H1 (cell line): ENCODE results near the gene RERE. TPM values are rescaled to one million over a fixed set of nuclear protein-coding genes. Genes with fewer than 3 reads are reported as not detected.

ENCODE experiments used
- CTCF ChIA-PET: fragments of 300-600 bp; sonication (Branson Sonifier 250); formaldehyde crosslinking; loops from one replicate; lab custom pipeline; 2021; ENCODE audit not compliant: partially characterized antibody; lab: Charles Lee
- POLR2A ChIA-PET: fragments of 300-600 bp; sonication (Branson Sonifier 250); formaldehyde crosslinking; loops from one replicate; lab custom pipeline; 2021; ENCODE audit warnings: inconsistent platforms; ENCODE audit not compliant: partially characterized antibody; lab: Charles Lee
- DNase-seq, 2 experiments: peaks; one replicate each; pipeline versions ENCODE4 v3.0.0 to v3.0.0-alpha.2; 2010 to 2022; ENCODE audit warnings: low spot score in 2 of 2, low read depth in 1 of 2, mixed read lengths in 1 of 2
- FAIRE-seq: peaks from 2 replicates; lab custom pipeline; 2011; peaks lifted over from hg19 to GRCh38; lab: Jason Lieb, UNC
- H2AFZ ChIP-seq: 2 replicates; pipeline ENCODE4 v1.8.1; 2012; ENCODE audit warnings: low read length, inconsistent platforms
- H2AK5ac ChIP-seq: 2 replicates; pipeline ENCODE4 v1.6.1; 2013; ENCODE audit warnings: low read depth, low read length
- H2BK120ac ChIP-seq: replicated peaks from 2 replicates; pipeline ENCODE3; 2013; ENCODE audit warnings: low read depth, low read length, inconsistent platforms
- H2BK12ac ChIP-seq: 2 replicates; pipeline ENCODE4 v1.6.1; 2013; ENCODE audit warnings: low read depth, low read length
- H2BK15ac ChIP-seq: 2 replicates; pipeline ENCODE4 v1.6.1; 2013; ENCODE audit warnings: low read length
- H2BK20ac ChIP-seq: 2 replicates; pipeline ENCODE4 v1.6.1; 2013; ENCODE audit warnings: low read length
- H2BK5ac ChIP-seq: 2 replicates; pipeline ENCODE4 v1.6.1; 2013; ENCODE audit warnings: low read depth, low read length
- H3K14ac ChIP-seq: 2 replicates; pipeline ENCODE4 v1.6.1; 2013; ENCODE audit warnings: inconsistent platforms; ENCODE audit not compliant: insufficient read length
- H3K18ac ChIP-seq: 2 replicates; pipeline ENCODE4 v1.6.1; 2013; ENCODE audit warnings: low read length; ENCODE audit errors: extremely low read depth
- H3K23ac ChIP-seq: 2 replicates; pipeline ENCODE4 v1.6.1; 2013; ENCODE audit warnings: inconsistent platforms; ENCODE audit not compliant: insufficient read length
- H3K23me2 ChIP-seq: 2 replicates; pipeline ENCODE4 v1.6.1; 2013; ENCODE audit warnings: low read depth, low read length
- H3K27ac ChIP-seq: 2 replicates; pipeline ENCODE4 v1.6.1; 2011; ENCODE audit warnings: low read depth, low read length, inconsistent platforms
- H3K27me3 ChIP-seq, 4 experiments: replicated peaks in 1 of 4; 1 replicate in 1 of 4; 2 replicates in 3 of 4; pipeline versions ENCODE4 v1.6.1 to v1.8.1; 2011 to 2013; ENCODE audit warnings: low read length in 3 of 4, mild to moderate bottlenecking in 3 of 4, inconsistent platforms in 2 of 4, mixed read lengths in 2 of 4, moderate library complexity in 1 of 4; ENCODE audit not compliant: control insufficient read depth in 3 of 4, insufficient read depth in 3 of 4; ENCODE audit errors: extremely low read depth in 1 of 4
- H3K36me3 ChIP-seq, 4 experiments: 2 replicates each; pipeline versions ENCODE4 v1.6.1 to v1.8.1; 2011 to 2013; ENCODE audit warnings: mild to moderate bottlenecking in 4 of 4, low read length in 3 of 4, moderate library complexity in 2 of 4, control low read depth in 1 of 4, inconsistent platforms in 1 of 4; ENCODE audit not compliant: insufficient read depth in 4 of 4, control insufficient read depth in 2 of 4
- H3K4ac ChIP-seq: replicated peaks from 2 replicates; pipeline ENCODE3; 2013; ENCODE audit warnings: low read length, low read depth, mixed read lengths, inconsistent platforms; ENCODE audit not compliant: insufficient read length
- H3K4me1 ChIP-seq, 4 experiments: replicated peaks in 1 of 4; 1 replicate in 1 of 4; 2 replicates in 3 of 4; pipeline versions ENCODE4 v1.6.1 to v1.8.1; 2011 to 2013; ENCODE audit warnings: low read length in 3 of 4, inconsistent platforms in 2 of 4, mixed read lengths in 1 of 4; ENCODE audit not compliant: insufficient read depth in 4 of 4, control insufficient read depth in 3 of 4
- H3K4me2 ChIP-seq, 2 experiments: 2 replicates each; pipeline versions ENCODE4 v1.6.1 to v1.8.1; 2011 to 2013; ENCODE audit warnings: low read depth in 2 of 2, low read length in 2 of 2, control low read depth in 1 of 2, inconsistent platforms in 1 of 2, mild to moderate bottlenecking in 1 of 2; ENCODE audit not compliant: insufficient read depth in 1 of 2
- H3K4me3 ChIP-seq, 4 experiments: fragments of 200-600, 300-600 bp in 1 of 4; sonication (generic), shearing (Covaris generic), sonication (Bioruptor Twin) in 1 of 4; 2 replicates each; pipeline versions ENCODE4 v1.5.1 to v1.8.1; 2011 to 2016; ENCODE audit warnings: low read length in 4 of 4, low read depth in 3 of 4, control low read depth in 2 of 4, inconsistent platforms in 2 of 4, mild to moderate bottlenecking in 2 of 4, mixed read lengths in 1 of 4, moderate library complexity in 1 of 4; ENCODE audit not compliant: insufficient read depth in 2 of 4; ENCODE audit errors: extremely low read depth in 1 of 4
- H3K56ac ChIP-seq: replicated peaks from 2 replicates; pipeline ENCODE3; 2013; ENCODE audit warnings: low read depth, mild to moderate bottlenecking, mixed read lengths, low read length, inconsistent platforms; ENCODE audit not compliant: insufficient read length
- H3K79me1 ChIP-seq: 2 replicates; pipeline ENCODE4 v1.6.1; 2013; ENCODE audit warnings: low read depth, low read length, control low read depth
- H3K79me2 ChIP-seq, 2 experiments: 2 replicates each; pipeline versions ENCODE4 v1.6.1 to v1.8.1; 2012 to 2013; ENCODE audit warnings: low read length in 2 of 2, mild to moderate bottlenecking in 2 of 2, inconsistent platforms in 1 of 2; ENCODE audit not compliant: insufficient read depth in 2 of 2, control insufficient read depth in 1 of 2
- H3K9ac ChIP-seq, 4 experiments: replicated peaks in 1 of 4; 1 replicate in 1 of 4; 2 replicates in 3 of 4; pipeline versions ENCODE4 v1.6.1 to v1.8.1; 2011 to 2013; ENCODE audit warnings: low read depth in 3 of 4, low read length in 3 of 4, control low read depth in 2 of 4, mild to moderate bottlenecking in 2 of 4, moderate library complexity in 2 of 4, inconsistent platforms in 1 of 4; ENCODE audit errors: extremely low read depth in 1 of 4
- H3K9me3 ChIP-seq, 2 experiments: 2 replicates each; pipeline versions ENCODE4 v1.6.1 to v1.8.1; 2012 to 2013; ENCODE audit warnings: mild to moderate bottlenecking in 2 of 2, moderate library complexity in 2 of 2, control low read depth in 1 of 2, inconsistent platforms in 1 of 2, low read depth in 1 of 2, low read length in 1 of 2, mixed read lengths in 1 of 2; ENCODE audit not compliant: insufficient read depth in 2 of 2
- H4K20me1 ChIP-seq, 2 experiments: replicated peaks in 1 of 2; 2 replicates each; pipeline versions ENCODE3 to v1.8.1; 2011 to 2013; ENCODE audit warnings: inconsistent platforms in 2 of 2, low read length in 2 of 2, mild to moderate bottlenecking in 1 of 2; ENCODE audit not compliant: insufficient read depth in 2 of 2, control insufficient read depth in 1 of 2
- H4K5ac ChIP-seq: 2 replicates; pipeline ENCODE4 v1.6.1; 2013; ENCODE audit warnings: low read length, low read depth, mixed read lengths, inconsistent platforms; ENCODE audit not compliant: insufficient read length
- H4K8ac ChIP-seq: 2 replicates; pipeline ENCODE4 v1.8.0; 2013; ENCODE audit warnings: mild to moderate bottlenecking, moderate library complexity, low read length, inconsistent platforms; ENCODE audit not compliant: insufficient read depth; ENCODE audit errors: extremely low read depth
- H4K91ac ChIP-seq: replicated peaks from 2 replicates; pipeline ENCODE3; 2013; ENCODE audit warnings: low read length, mixed read lengths, inconsistent platforms; ENCODE audit not compliant: insufficient read length
- CHD2 ChIP-seq: IDR thresholded peaks from 2 replicates; pipeline ENCODE4 v1.6.1; 2012; ENCODE audit warnings: low read length, improper control_type of control experiment
- KDM1A ChIP-seq: fragments of 200-600, 300-600 bp; sonication (generic); IDR thresholded peaks from 2 replicates; pipeline ENCODE4 v1.7.1; 2016; ENCODE audit warnings: mild to moderate bottlenecking, low read length, borderline replicate concordance
- KDM5A ChIP-seq: fragments of 200-600 bp; IDR thresholded peaks from 2 replicates; pipeline ENCODE4 v1.7.1; 2012; ENCODE audit warnings: mild to moderate bottlenecking, low read length, inconsistent platforms, mixed read lengths
- RAD21 ChIP-seq, 2 experiments: IDR thresholded peaks in 1 of 2; conservative IDR thresholded peaks in 1 of 2; 2 replicates each; pipeline ENCODE4 v1.6.1; 2011; ENCODE audit warnings: low read depth in 2 of 2, low read length in 2 of 2, improper control_type of control experiment in 1 of 2, inconsistent platforms in 1 of 2, mild to moderate bottlenecking in 1 of 2, moderate library complexity in 1 of 2
- RBBP5 ChIP-seq: IDR thresholded peaks from 2 replicates; pipeline ENCODE4 v1.7.1; 2012; ENCODE audit warnings: low read depth, mild to moderate bottlenecking, inconsistent platforms, low read length, moderate library complexity, borderline replicate concordance
- YY1 ChIP-seq: IDR thresholded peaks from 2 replicates; pipeline ENCODE4 v1.6.1; 2011; ENCODE audit warnings: low read depth, mild to moderate bottlenecking, low read length
- WGBS, 2 experiments: shearing (Covaris generic) in 1 of 2; methylation state at CpG; one replicate each; pipeline versions ENCODE4 v1.1.6 to v1.1.7; 2013 to 2015; ENCODE audit warnings: low lambda C conversion rate in 2 of 2, mixed read lengths in 2 of 2, inconsistent platforms in 1 of 2, low coverage in 1 of 2, missing lambda C conversion rate in 1 of 2; ENCODE audit not compliant: insufficient replicate concordance in 2 of 2, insufficient coverage in 1 of 2, insufficient read length in 1 of 2; ENCODE audit errors: extremely low coverage in 1 of 2, missing lambda C conversion rate in 1 of 2; 5-methylcytosine and 5-hydroxymethylcytosine counted together
- polyA plus RNA-seq, 7 experiments: library from polyadenylated mRNA; depleted of rRNA in 3 of 7; stranded (reverse) in 5 of 7; unstranded in 2 of 7; fragments of >200 nt in 5 of 7; fragments of 200-250 nt in 2 of 7; gene quantifications; 1 replicate in 5 of 7; 2 replicates in 1 of 7; 4 replicates in 1 of 7; pipeline versions ENCODE4 v1.2.1 to v1.2.3, GENCODE V29; 2011 to 2013; ENCODE audit warnings: missing spikeins in 2 of 7, mixed read lengths in 2 of 7
- total RNA-seq: library from RNA; stranded (reverse); fragmentation: NEBNext Ultra II Directional; extraction: Animal tissue kit (Norgen Biotek cat#: 25700); gene quantifications from 2 replicates; pipeline ENCODE4 v1.2.1, GENCODE V29; 2021
- TF ChIP-seq, protein P1 (sequence below), 3 experiments: IDR thresholded peaks; 1 replicate in 2 of 3; 2 replicates in 1 of 3; pipeline versions ENCODE4 v1.5.1 to v1.6.1; 2011; ENCODE audit warnings: low read length in 3 of 3, mild to moderate bottlenecking in 3 of 3, inconsistent platforms in 2 of 3, low read depth in 1 of 3, moderate library complexity in 1 of 3; ENCODE audit not compliant: insufficient read depth in 1 of 3; ENCODE audit errors: control extremely low read depth in 1 of 3

Gene RERE
- total and polyA plus RNA-seq, 2 of the 8 experiments (the other 6 are each of a cell fraction or from before 2014, with no cell fraction given): 15.3 to 142 TPM

DNA sequence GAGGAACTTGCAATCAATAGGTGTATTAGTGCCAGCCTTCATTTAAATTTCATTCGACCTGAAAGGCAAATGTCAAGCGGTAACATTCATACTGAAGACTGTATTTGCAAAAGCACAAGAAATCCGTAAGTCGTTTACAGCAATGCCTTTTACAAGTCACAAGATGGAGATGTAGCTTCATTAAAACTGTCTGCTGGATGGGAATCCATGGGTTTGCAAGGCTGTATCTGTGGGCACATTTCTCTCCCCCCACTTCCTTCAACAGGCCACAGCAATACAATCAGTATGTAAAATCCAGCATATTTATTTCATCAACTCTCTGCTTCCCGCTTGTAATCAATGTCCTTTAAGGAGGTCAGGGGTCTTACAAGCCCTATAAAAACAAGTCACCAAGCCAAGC lies 352.4 kb downstream of the RERE start:
- Histone ChIP-seq H3K79me1 (no peaks in the 10 kb centered on the region), H2AFZ (no peak overlapping the region), H3K4me3 (no peak overlapping the region), H3K36me3 (no peaks in the 10 kb centered on the region; a peak in 1 of 8 replicates), H3K79me2 (peaks cover 0 to 10% of the 10 kb centered on the region in 2 experiments; a peak in 1 of 4 replicates), H2BK12ac (no peak overlapping the region), H3K4me2 (no peak overlapping the region), H3K4ac (no peak overlapping the region), H3K14ac (no peak overlapping the region), H4K20me1 (peaks cover 0 to 2% of the 10 kb centered on the region in 2 experiments), H3K23ac (no peak overlapping the region), H3K27me3 (no peaks in the 10 kb centered on the region), H3K18ac (0 out of 2 replicates have a peak overlapping the region, but pooled peaks have one; percentile 4), H3K56ac (no peak overlapping the region), H4K91ac (no peak overlapping the region), H2AK5ac (no peak overlapping the region), H4K5ac (no peak overlapping the region), H2BK20ac (no peak overlapping the region), H3K27ac (no peak overlapping the region), H4K8ac (no peak overlapping the region), H2BK5ac (0 out of 2 replicates have a peak overlapping the region, but pooled peaks have one; percentile 38), H3K9ac (no peak overlapping the region), H2BK15ac (no peak overlapping the region), H3K9me3 (no peaks in the 10 kb centered on the region), H3K4me1 (peaks cover 14 to 35% (median 20%) of the 10 kb centered on the region in 4 experiments), H2BK120ac (no peak overlapping the region), H3K23me2 (no peaks in the 10 kb centered on the region)
- ChIA-PET CTCF (interaction anchor here (0.9 to 2.4 kb wide), 6 partner anchors 15 to 274 kb away, joined by 3 to 9 read pairs (median 3); no protein-coding TSS in a partner anchor), POLR2A (interaction anchor here (1.5 kb wide), 1 partner anchor 14 kb away, joined by 3 read pairs; no protein-coding TSS in a partner anchor)
- no peak for FAIRE-seq
- TF ChIP-seq CHD2 (no peak), KDM1A (no peak), YY1 (no peak), KDM5A (no peak), RBBP5 (no peak), RAD21 (IDR thresholded peaks at IDR 0.05 in 1 of 2, conservative IDR thresholded peaks at IDR 0.05 in 1 of 2; ENCODE audit: low read depth in 2 of 2, low read length in 2 of 2) (peak; percentile 50 to 55)
- TF ChIP-seq, protein P1, sequence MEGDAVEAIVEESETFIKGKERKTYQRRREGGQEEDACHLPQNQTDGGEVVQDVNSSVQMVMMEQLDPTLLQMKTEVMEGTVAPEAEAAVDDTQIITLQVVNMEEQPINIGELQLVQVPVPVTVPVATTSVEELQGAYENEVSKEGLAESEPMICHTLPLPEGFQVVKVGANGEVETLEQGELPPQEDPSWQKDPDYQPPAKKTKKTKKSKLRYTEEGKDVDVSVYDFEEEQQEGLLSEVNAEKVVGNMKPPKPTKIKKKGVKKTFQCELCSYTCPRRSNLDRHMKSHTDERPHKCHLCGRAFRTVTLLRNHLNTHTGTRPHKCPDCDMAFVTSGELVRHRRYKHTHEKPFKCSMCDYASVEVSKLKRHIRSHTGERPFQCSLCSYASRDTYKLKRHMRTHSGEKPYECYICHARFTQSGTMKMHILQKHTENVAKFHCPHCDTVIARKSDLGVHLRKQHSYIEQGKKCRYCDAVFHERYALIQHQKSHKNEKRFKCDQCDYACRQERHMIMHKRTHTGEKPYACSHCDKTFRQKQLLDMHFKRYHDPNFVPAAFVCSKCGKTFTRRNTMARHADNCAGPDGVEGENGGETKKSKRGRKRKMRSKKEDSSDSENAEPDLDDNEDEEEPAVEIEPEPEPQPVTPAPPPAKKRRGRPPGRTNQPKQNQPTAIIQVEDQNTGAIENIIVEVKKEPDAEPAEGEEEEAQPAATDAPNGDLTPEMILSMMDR (IDR thresholded peaks at IDR 0.05; ENCODE audit: control extremely low read depth in 1 of 3, insufficient read depth in 1 of 3, low read depth in 1 of 3, low read length in 3 of 3): 0 out of 4 replicates have a peak, but pooled peaks of 1 of the 3 experiments have one; percentile 5
- WGBS, 2 experiments: 82% methylated on average over 5 of the region's 5 CpGs; no CpG with 5 or more reads in 1 of the 2 experiments
- DNase-seq: no peak
